Neural progenitor cell (in vitro differentiated cells): ENCODE data around the gene PPCDC. TPM values are rescaled to one million over a fixed set of nuclear protein-coding genes. Genes with fewer than 3 reads are reported as not detected.

Source experiments
- DNase-seq: peaks from one replicate; pipeline ENCODE4 v3.0.0-alpha.2; 2016; ENCODE audit warnings: low spot score
- H2AFZ ChIP-seq: fragments of 200-600 bp; sonication (generic); replicated peaks from 2 replicates; pipeline ENCODE4 v1.6.1; 2016; ENCODE audit warnings: antibody characterized with exemption
- H3F3A ChIP-seq: fragments of 200-600 bp; sonication (generic); 2 replicates; pipeline ENCODE4 v1.6.1; 2016; ENCODE audit warnings: antibody characterized with exemption, low read depth
- H3K27ac ChIP-seq: fragments of 200-600 bp; sonication (generic); 2 replicates; pipeline ENCODE4 v1.5.1; 2016; ENCODE audit warnings: mild to moderate bottlenecking
- H3K27me3 ChIP-seq: fragments of 200-600 bp; sonication (generic); 2 replicates; pipeline ENCODE4 v1.6.1; 2016; ENCODE audit warnings: mild to moderate bottlenecking, moderate library complexity
- H3K36me3 ChIP-seq: fragments of 200-600 bp; sonication (generic); 2 replicates; pipeline ENCODE4 v1.5.1; 2016
- H3K4me1 ChIP-seq: fragments of 200-600 bp; sonication (generic); 2 replicates; pipeline ENCODE4 v1.6.1; 2016; ENCODE audit warnings: mixed run types
- H3K4me2 ChIP-seq: fragments of 200-600 bp; sonication (generic); 2 replicates; pipeline ENCODE4 v1.6.1; 2016
- H3K4me3 ChIP-seq: fragments of 200-600 bp; sonication (generic); 2 replicates; pipeline ENCODE4 v1.5.1; 2016
- H3K79me2 ChIP-seq: fragments of 200-600 bp; sonication (generic); 2 replicates; pipeline ENCODE4 v1.6.1; 2016; ENCODE audit warnings: low read depth
- H3K9ac ChIP-seq: fragments of 200-600 bp; sonication (generic); 2 replicates; pipeline ENCODE4 v1.6.1; 2016
- H3K9me3 ChIP-seq: fragments of 200-600 bp; sonication (generic); 2 replicates; pipeline ENCODE4 v1.5.1; 2016; ENCODE audit warnings: low read depth
- H4K20me1 ChIP-seq: fragments of 200-600 bp; sonication (generic); 2 replicates; pipeline ENCODE4 v1.6.1; 2016; ENCODE audit warnings: low read depth
- H3K27ac Mint-ChIP-seq: 3 replicates; pipeline ENCODE4 v1.8.0; 2021; ENCODE audit warnings: mixed read lengths
- H3K27me3 Mint-ChIP-seq: 2 replicates; pipeline ENCODE4 v1.8.0; 2022; ENCODE audit warnings: low read depth, mild to moderate bottlenecking, inconsistent platforms, moderate library complexity, mixed read lengths; ENCODE audit not compliant: insufficient read depth
- H3K36me3 Mint-ChIP-seq: 3 replicates; pipeline ENCODE4 v1.8.0; 2021; ENCODE audit warnings: mixed read lengths
- H3K4me1 Mint-ChIP-seq: 3 replicates; pipeline ENCODE4 v1.8.0; 2021; ENCODE audit warnings: mixed read lengths
- H3K4me3 Mint-ChIP-seq: 3 replicates; pipeline ENCODE4 v1.8.0; 2021; ENCODE audit warnings: mild to moderate bottlenecking, moderate library complexity, mixed read lengths
- H3K9me3 Mint-ChIP-seq: 3 replicates; pipeline ENCODE4 v1.8.0; 2020; ENCODE audit warnings: mixed read lengths
- CTCF ChIP-seq: fragments of 200-600 bp; sonication (generic); IDR thresholded peaks from 2 replicates; pipeline ENCODE4 v1.5.1; 2017; ENCODE audit warnings: antibody characterized with exemption, mild to moderate bottlenecking
- EZH2 ChIP-seq: fragments of 200-600 bp; sonication (generic); IDR thresholded peaks from 2 replicates; pipeline ENCODE4 v1.6.1; 2017; ENCODE audit warnings: antibody characterized with exemption, mild to moderate bottlenecking, moderate library complexity
- EZH2phosphoT487 ChIP-seq: fragments of 200-600 bp; sonication (generic); IDR thresholded peaks from 2 replicates; pipeline ENCODE4 v1.6.1; 2017; ENCODE audit warnings: antibody characterized with exemption
- total RNA-seq: library from RNA; depleted of rRNA; stranded (reverse); fragments of >200 nt; gene quantifications from 2 replicates; pipeline ENCODE4 v1.2.3, GENCODE V29; 2015; ENCODE audit warnings: low replicate concordance

Gene PPCDC
- total RNA-seq, 1 donor from 2014 or later, result 15.8 TPM

GRCh38 chr15:75027551-75027950 lies 4.2 kb downstream of the PPCDC start:
- no peaks in the 10 kb centered on the region for H3K9me3 Mint-ChIP-seq
- peaks cover 6% of the 10 kb centered on the region for H4K20me1 ChIP-seq
- no peak for DNase-seq
- H3K36me3 Mint-ChIP-seq, result peaks cover 4% of the 10 kb centered on the region
- H3K4me2 ChIP-seq, result no peak overlapping the region
- no peaks in the 10 kb centered on the region for H3K27me3 ChIP-seq
- H3K36me3 ChIP-seq, result no peaks in the 10 kb centered on the region
- peaks cover 32% of the 10 kb centered on the region for H3K79me2 ChIP-seq
- no peak overlapping the region for H3K4me3 ChIP-seq
- H2AFZ ChIP-seq, result no peak overlapping the region
- no peak overlapping the region for H3K9ac ChIP-seq
- TF ChIP-seq EZH2phosphoT487 (no peak), CTCF (no peak)
- peaks cover 6% of the 10 kb centered on the region for H3K4me1 ChIP-seq
- no peak overlapping the region for H3K4me3 Mint-ChIP-seq
- H3K4me1 Mint-ChIP-seq, result peaks cover 17% of the 10 kb centered on the region
- H3K9me3 ChIP-seq, result no peaks in the 10 kb centered on the region
- H3K27ac Mint-ChIP-seq, result no peak overlapping the region
- H3K27ac ChIP-seq, result no peak overlapping the region
- H3K27me3 Mint-ChIP-seq, result peaks cover 3% of the 10 kb centered on the region
- H3F3A ChIP-seq, result no peaks in the 10 kb centered on the region

GRCh38 chr15:75028991-75029377 lies 5.6 kb downstream of the PPCDC start:
- peaks cover 10% of the 10 kb centered on the region for H3K4me1 Mint-ChIP-seq
- Histone ChIP-seq H3K79me2 (peaks cover 27% of the 10 kb centered on the region), H4K20me1 (peaks cover 6% of the 10 kb centered on the region), H3K4me2 (no peak overlapping the region), H3K36me3 (no peaks in the 10 kb centered on the region), H3K27ac (no peak overlapping the region), H3K9me3 (no peaks in the 10 kb centered on the region), H3K27me3 (no peaks in the 10 kb centered on the region), H3K9ac (no peak overlapping the region), H3F3A (no peaks in the 10 kb centered on the region), H3K4me1 (peaks cover 6% of the 10 kb centered on the region), H3K4me3 (no peak overlapping the region), H2AFZ (no peak overlapping the region)
- TF ChIP-seq EZH2phosphoT487 (no peak), CTCF (no peak), EZH2 (no peak)
- H3K9me3 Mint-ChIP-seq, result no peaks in the 10 kb centered on the region
- no peak overlapping the region for H3K4me3 Mint-ChIP-seq
- peaks cover 6% of the 10 kb centered on the region for H3K27me3 Mint-ChIP-seq
- H3K36me3 Mint-ChIP-seq, result peaks cover 7% of the 10 kb centered on the region
- H3K27ac Mint-ChIP-seq, result peak overlapping the region; percentile 13
- no peak for DNase-seq

- Histone ChIP-seq H3K9ac (no peak overlapping the region), H4K20me1 (peaks cover 6% of the 10 kb centered on the region), H3K27ac (no peak overlapping the region), H3K4me1 (peaks cover 6% of the 10 kb centered on the region), H3F3A (no peaks in the 10 kb centered on the region), H3K27me3 (no peaks in the 10 kb centered on the region), H3K9me3 (no peaks in the 10 kb centered on the region), H3K4me3 (no peak overlapping the region), H3K36me3 (no peaks in the 10 kb centered on the region), H3K4me2 (no peak overlapping the region), H2AFZ (no peak overlapping the region), H3K79me2 (peaks cover 22% of the 10 kb centered on the region)
- H3K4me3 Mint-ChIP-seq, result no peak overlapping the region
- H3K27me3 Mint-ChIP-seq, result peaks cover 6% of the 10 kb centered on the region
- H3K36me3 Mint-ChIP-seq, result peaks cover 7% of the 10 kb centered on the region
- peaks cover 7% of the 10 kb centered on the region for H3K4me1 Mint-ChIP-seq
- H3K9me3 Mint-ChIP-seq, result no peaks in the 10 kb centered on the region
- TF ChIP-seq EZH2phosphoT487 (no peak), CTCF (peak; percentile 97)
- peak overlapping the region; percentile 86 for H3K27ac Mint-ChIP-seq
- peak; percentile 91 for DNase-seq
Observed at GRCh38 chr15:75029378-75030022, 6.1 kb downstream of the PPCDC start.
